Adrenal gland (tissue), 5 donors: ENCODE measurements around the gene ITGA2B.

ENCODE experiments used
- CTCF ChIP-seq, 6 experiments: fragments of 450-650 bp in 4 of 6; fragments of 200-600 bp in 2 of 6; sonication (generic) in 1 of 6; IDR thresholded peaks; 1 replicate in 5 of 6; 2 replicates in 1 of 6; pipeline versions ENCODE4 v1.5.1 to v1.8.0; 2016 to 2021; ENCODE audit warnings: antibody characterized with exemption in 6 of 6, mild to moderate bottlenecking in 2 of 6, moderate library complexity in 1 of 6
- POLR2A ChIP-seq, 2 donors: fragments of 450-650 bp; IDR thresholded peaks; one replicate each; pipeline ENCODE4 v1.6.1; 2017; ENCODE audit warnings: antibody characterized with exemption in 2 of 2, mild to moderate bottlenecking in 2 of 2, moderate library complexity in 1 of 2
- donor health status: DM: no; HTN: no; CAD: no.

GRCh38 chr17:44381810-44382305 lies 7.6 kb downstream of the ITGA2B start:
- TF ChIP-seq CTCF (IDR thresholded peaks at IDR 0.05) (no peak), POLR2A (IDR thresholded peaks at IDR 0.05) (no peak)
